Activated CD4-positive, alpha-beta T cell treated with anti-CD3 and anti-CD28 coated beads for 36 hours (primary cell): ENCODE results near the gene ASIC2. TPM values are rescaled to one million over a fixed set of nuclear protein-coding genes. Genes with fewer than 3 reads are reported as not detected.

Experiments
- ATAC-seq: fragments of 200-7000 bp; cut with Tn5 transposase; one replicate; pipeline ENCODE4 v1.10.0; 2021; ENCODE audit warnings: mild to moderate bottlenecking, moderate library complexity
- CTCF ChIA-PET: fragments of 350-600 bp; sonication (Branson Sonifier 250); formaldehyde crosslinking; loops from one replicate; lab custom pipeline; 2021; ENCODE audit warnings: antibody characterized with exemption; lab: Charles Lee
- POLR2A ChIA-PET: fragments of 350-600 bp; sonication (Branson Sonifier 250); formaldehyde crosslinking; loops from one replicate; lab custom pipeline; 2021; ENCODE audit warnings: antibody characterized with exemption, inconsistent platforms; lab: Charles Lee
- DNase-seq: peaks from one replicate; pipeline ENCODE4 v3.0.0-alpha.2; 2020
- H3K27ac Mint-ChIP-seq: one replicate; pipeline ENCODE4 v1.8.0; 2021; ENCODE audit warnings: mixed read lengths
- H3K27me3 Mint-ChIP-seq: one replicate; pipeline ENCODE4 v1.8.0; 2021; ENCODE audit warnings: mixed read lengths
- H3K36me3 Mint-ChIP-seq: one replicate; pipeline ENCODE4 v1.8.0; 2021; ENCODE audit warnings: low read depth, mixed read lengths
- H3K4me1 Mint-ChIP-seq: one replicate; pipeline ENCODE4 v1.8.0; 2021; ENCODE audit warnings: mixed read lengths
- H3K4me3 Mint-ChIP-seq: one replicate; pipeline ENCODE4 v1.8.0; 2021; ENCODE audit warnings: mild to moderate bottlenecking, moderate library complexity, mixed read lengths
- H3K9me3 Mint-ChIP-seq: one replicate; pipeline ENCODE4 v1.8.0; 2021; ENCODE audit warnings: low read depth, mixed read lengths
- intact Hi-C, 2 experiments: fragments of 100-400 bp; cut with DNase I in 1 of 2; cut with micrococcal nuclease in 1 of 2; formaldehyde crosslinking; loops; one replicate each; pipeline versions ENCODE4 v1.14.2 to v1.15.1; 2022 to 2024; cut with DNase I, micrococcal nuclease
- total RNA-seq, 2 experiments: library from RNA; stranded (reverse); gene quantifications; one replicate each; pipeline ENCODE4 v1.2.3, GENCODE V29; 2021

Gene ASIC2
- total RNA-seq, 2 experiments from 2014 or later, result not detected

DNA sequence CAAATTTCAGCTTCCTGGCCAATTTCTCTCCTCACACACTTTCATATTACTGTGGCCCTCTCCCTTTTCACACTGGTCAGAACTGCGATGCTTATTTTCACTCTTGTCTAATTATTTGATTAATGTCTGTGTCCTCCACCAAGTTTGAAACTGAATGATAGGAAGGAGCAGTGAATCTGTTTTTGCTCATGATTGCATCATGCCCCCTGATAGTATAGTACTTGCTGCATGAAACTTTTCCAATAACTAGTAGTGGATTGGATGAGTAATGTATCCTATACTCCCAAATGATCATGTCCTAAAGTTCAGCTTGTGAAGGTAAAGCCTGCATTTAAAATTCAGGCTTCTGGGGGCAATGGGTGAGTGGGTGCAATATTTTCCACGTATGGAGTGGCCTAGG, 121.2 kb downstream of the ASIC2 start:
- ChIA-PET CTCF (no interaction called here), POLR2A (no interaction called here)
- intact Hi-C loops, result no loop called here
- Mint-ChIP-seq H3K27ac (no peak overlapping the region), H3K4me3 (no peak overlapping the region), H3K27me3 (peaks cover 14% of the 10 kb centered on the region), H3K36me3 (no peaks in the 10 kb centered on the region), H3K4me1 (no peaks in the 10 kb centered on the region), H3K9me3 (no peaks in the 10 kb centered on the region)
- no peak for ATAC-seq
- no peak for DNase-seq

DNA sequence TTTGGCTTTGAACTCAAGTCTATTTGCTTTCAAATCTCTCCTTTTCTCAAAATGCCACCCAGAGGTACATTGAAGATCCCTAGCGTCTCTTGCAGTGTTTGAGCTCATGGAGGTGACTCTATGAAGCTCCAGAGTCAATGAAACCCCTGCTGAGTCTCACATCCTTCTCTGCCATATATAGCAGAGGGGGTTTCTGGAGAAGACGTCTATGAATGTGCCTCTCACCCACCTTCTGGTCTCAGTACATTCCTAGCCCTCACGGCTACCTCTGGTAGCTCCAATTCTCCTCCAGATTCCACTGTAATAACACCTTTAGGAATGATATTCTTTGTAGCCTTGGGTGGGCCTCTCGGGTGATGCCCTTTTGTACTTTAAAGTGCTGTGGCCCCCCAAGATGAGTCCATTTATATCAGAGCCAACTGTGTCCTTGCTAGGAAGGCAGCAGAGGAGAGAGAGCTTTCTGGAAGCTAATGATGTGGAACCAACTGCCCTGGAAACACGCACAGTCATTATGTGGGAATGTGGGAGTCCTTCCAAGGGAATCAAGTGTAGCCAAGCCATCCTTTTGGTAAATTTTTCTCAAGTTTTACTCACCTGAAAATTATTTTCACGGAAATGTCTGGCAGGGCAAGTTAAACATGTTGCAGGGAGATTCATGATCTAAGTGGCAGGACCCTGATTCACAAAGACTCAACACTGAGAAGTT, 123.4 kb downstream of the ASIC2 start:
- no peak overlapping the region for H3K4me3 Mint-ChIP-seq
- H3K9me3 Mint-ChIP-seq, result no peaks in the 10 kb centered on the region
- intact Hi-C loops, result no loop called here
- peaks cover 15% of the 10 kb centered on the region for H3K27me3 Mint-ChIP-seq
- ChIA-PET POLR2A (no interaction called here), CTCF (no interaction called here)
- H3K36me3 Mint-ChIP-seq, result no peaks in the 10 kb centered on the region
- ATAC-seq (no peak), DNase-seq (no peak)
- H3K4me1 Mint-ChIP-seq, result no peaks in the 10 kb centered on the region
- H3K27ac Mint-ChIP-seq, result no peak overlapping the region

- H3K9me3 Mint-ChIP-seq, result no peaks in the 10 kb centered on the region
- POLR2A ChIA-PET, result no interaction called here
- no peak for ATAC-seq
- H3K4me1 Mint-ChIP-seq, result no peaks in the 10 kb centered on the region
- no peaks in the 10 kb centered on the region for H3K36me3 Mint-ChIP-seq
- H3K27ac Mint-ChIP-seq, result no peak overlapping the region
- CTCF ChIA-PET, result interaction anchor here (0.7 kb wide), 1 partner anchor 9 kb away, joined by 4 read pairs; no protein-coding TSS in a partner anchor
- intact Hi-C loops, result no loop called here
- no peak overlapping the region for H3K4me3 Mint-ChIP-seq
- peaks cover 17% of the 10 kb centered on the region for H3K27me3 Mint-ChIP-seq
- no peak for DNase-seq
These were observed 125.4 kb downstream of the ASIC2 start for GRCh38 chr17:33167736-33168135.

- POLR2A ChIA-PET, result no interaction called here
- Mint-ChIP-seq H3K36me3 (no peaks in the 10 kb centered on the region), H3K27me3 (peaks cover 17% of the 10 kb centered on the region), H3K9me3 (no peaks in the 10 kb centered on the region), H3K4me3 (no peak overlapping the region), H3K27ac (no peak overlapping the region), H3K4me1 (no peaks in the 10 kb centered on the region)
- DNase-seq (no peak), ATAC-seq (no peak)
- intact Hi-C loops, result no loop called here
- CTCF ChIA-PET, result no interaction called here
These were observed 126.6 kb downstream of the ASIC2 start for GRCh38 chr17:33166472-33166871.

DNA sequence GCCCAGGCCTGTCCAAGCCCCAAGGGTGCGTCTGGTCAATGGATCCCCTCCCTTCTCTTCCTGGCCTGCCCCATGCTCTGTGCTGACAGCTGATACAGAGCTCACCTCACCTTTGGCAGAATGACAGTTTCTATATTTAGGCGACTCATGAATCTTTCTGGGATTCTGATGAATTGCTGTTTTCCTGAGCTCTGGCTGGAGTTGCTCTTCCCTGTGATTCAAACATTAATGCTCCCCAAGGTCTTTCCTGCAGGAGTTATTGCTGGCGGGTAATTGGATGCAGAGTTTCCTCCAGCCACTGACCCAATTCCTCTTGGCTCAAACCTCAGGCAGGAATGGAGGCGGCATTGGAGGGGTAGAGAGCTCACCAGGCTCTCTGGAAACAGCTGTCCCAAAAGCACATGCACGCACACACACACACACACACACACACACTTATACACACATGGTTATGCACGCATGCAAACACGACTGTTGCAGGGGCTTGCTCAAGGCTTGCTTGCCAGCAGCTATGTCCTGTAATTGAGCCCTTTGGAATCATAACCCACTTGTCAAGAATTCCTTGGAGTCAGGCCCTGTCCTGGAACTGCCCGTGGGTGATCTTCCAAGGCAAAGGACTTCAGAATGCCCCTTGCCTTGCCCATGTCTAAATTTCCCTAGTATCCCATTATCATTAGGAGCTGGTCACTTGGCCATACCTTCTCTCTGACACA, 128.8 kb downstream of the ASIC2 start:
- ATAC-seq, result no peak
- Mint-ChIP-seq H3K4me1 (no peaks in the 10 kb centered on the region), H3K27ac (no peak overlapping the region), H3K4me3 (no peak overlapping the region), H3K9me3 (no peaks in the 10 kb centered on the region), H3K36me3 (no peaks in the 10 kb centered on the region), H3K27me3 (peaks cover 19% of the 10 kb centered on the region)
- intact Hi-C loops, result no loop called here
- ChIA-PET POLR2A (no interaction called here), CTCF (no interaction called here)
- DNase-seq, result no peak

DNA sequence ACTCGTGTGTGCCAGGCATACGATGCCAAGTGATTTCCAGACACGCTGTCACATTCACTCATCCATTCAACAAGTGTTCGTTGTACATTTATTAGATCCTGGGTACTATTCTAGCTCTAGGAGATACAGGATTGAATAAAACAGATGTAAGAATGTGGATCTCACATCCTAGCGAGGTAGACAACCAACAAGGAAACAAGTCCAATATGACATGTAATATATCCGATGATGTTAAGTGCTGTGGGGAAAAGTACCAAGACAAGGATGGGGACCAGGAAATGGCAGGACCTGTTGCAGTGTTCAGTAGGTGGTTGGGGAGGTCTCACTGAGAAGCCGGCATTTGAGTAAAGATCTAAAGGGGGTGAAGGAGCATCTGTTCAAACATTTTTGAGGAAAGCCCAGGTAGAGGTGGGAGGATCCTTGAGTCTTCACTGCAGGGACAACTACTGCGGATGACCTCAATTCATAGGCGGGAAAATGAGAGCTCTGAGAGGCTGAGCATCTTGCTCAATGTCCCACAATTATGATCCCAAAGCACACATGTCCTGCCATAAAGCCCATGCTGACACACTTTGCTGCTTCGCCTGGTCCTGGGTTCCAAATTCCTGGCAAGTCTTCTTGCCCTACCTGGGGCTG, 129.4 kb downstream of the ASIC2 start:
- ATAC-seq (no peak), DNase-seq (no peak)
- H3K27ac Mint-ChIP-seq, result no peak overlapping the region
- no peaks in the 10 kb centered on the region for H3K9me3 Mint-ChIP-seq
- CTCF ChIA-PET, result no interaction called here
- no peak overlapping the region for H3K4me3 Mint-ChIP-seq
- H3K36me3 Mint-ChIP-seq, result no peaks in the 10 kb centered on the region
- H3K4me1 Mint-ChIP-seq, result no peaks in the 10 kb centered on the region
- H3K27me3 Mint-ChIP-seq, result peaks cover 19% of the 10 kb centered on the region
- POLR2A ChIA-PET, result no interaction called here
- intact Hi-C loops, result no loop called here

GRCh38 chr17:33154869-33155455, 138.1 kb downstream of the ASIC2 start:
- DNase-seq (no peak), ATAC-seq (no peak)
- intact Hi-C loops, result no loop called here
- CTCF ChIA-PET, result no interaction called here
- Mint-ChIP-seq H3K27ac (no peak overlapping the region), H3K4me1 (no peaks in the 10 kb centered on the region), H3K36me3 (no peaks in the 10 kb centered on the region), H3K27me3 (peaks cover 11% of the 10 kb centered on the region), H3K9me3 (no peaks in the 10 kb centered on the region), H3K4me3 (no peak overlapping the region)
- POLR2A ChIA-PET, result no interaction called here

- Mint-ChIP-seq H3K27me3 (peaks cover 9% of the 10 kb centered on the region), H3K36me3 (no peaks in the 10 kb centered on the region), H3K4me1 (no peaks in the 10 kb centered on the region), H3K4me3 (no peak overlapping the region), H3K9me3 (no peaks in the 10 kb centered on the region), H3K27ac (no peak overlapping the region)
- intact Hi-C loops, result no loop called here
- ATAC-seq, result no peak
- DNase-seq, result no peak
- POLR2A ChIA-PET, result no interaction called here
- CTCF ChIA-PET, result interaction anchor here (0.5 kb wide), 1 partner anchor 609 kb away, joined by 3 read pairs; no protein-coding TSS in a partner anchor
These were observed 140.3 kb downstream of the ASIC2 start for GRCh38 chr17:33152783-33153182.

GRCh38 chr17:33151565-33151964, 141.5 kb downstream of the ASIC2 start:
- Mint-ChIP-seq H3K4me3 (no peak overlapping the region), H3K36me3 (no peaks in the 10 kb centered on the region), H3K4me1 (no peaks in the 10 kb centered on the region), H3K9me3 (no peaks in the 10 kb centered on the region), H3K27me3 (peaks cover 9% of the 10 kb centered on the region), H3K27ac (no peak overlapping the region)
- DNase-seq, result no peak
- intact Hi-C loops, result no loop called here
- no peak for ATAC-seq
- ChIA-PET POLR2A (no interaction called here), CTCF (interaction anchor here (0.7 kb wide), 1 partner anchor 9 kb away, joined by 3 read pairs; no protein-coding TSS in a partner anchor)

DNA sequence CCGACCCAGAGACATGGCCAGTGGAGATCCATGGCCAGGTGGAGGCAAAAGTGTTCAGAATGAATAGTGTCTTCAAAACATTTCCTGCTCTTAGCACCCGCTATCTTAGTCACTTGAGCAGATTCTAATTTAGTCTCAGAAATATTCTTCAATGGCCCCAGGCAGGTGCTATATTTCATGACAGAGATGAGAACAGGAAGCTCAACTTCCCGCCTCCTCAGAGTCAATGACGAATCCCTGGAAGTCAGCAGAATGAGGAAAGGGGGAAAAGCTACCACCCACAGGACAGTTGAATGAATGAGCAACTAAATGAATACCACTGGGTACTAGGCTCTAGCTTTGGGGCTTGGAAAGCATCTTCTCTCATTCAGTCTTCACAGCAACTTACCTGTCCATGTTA, 147.2 kb downstream of the ASIC2 start:
- CTCF ChIA-PET, result interaction anchor here (0.9 kb wide), 1 partner anchor 605 kb away, joined by 3 read pairs; no protein-coding TSS in a partner anchor
- no peaks in the 10 kb centered on the region for H3K9me3 Mint-ChIP-seq
- intact Hi-C loops, result no loop called here

DNA sequence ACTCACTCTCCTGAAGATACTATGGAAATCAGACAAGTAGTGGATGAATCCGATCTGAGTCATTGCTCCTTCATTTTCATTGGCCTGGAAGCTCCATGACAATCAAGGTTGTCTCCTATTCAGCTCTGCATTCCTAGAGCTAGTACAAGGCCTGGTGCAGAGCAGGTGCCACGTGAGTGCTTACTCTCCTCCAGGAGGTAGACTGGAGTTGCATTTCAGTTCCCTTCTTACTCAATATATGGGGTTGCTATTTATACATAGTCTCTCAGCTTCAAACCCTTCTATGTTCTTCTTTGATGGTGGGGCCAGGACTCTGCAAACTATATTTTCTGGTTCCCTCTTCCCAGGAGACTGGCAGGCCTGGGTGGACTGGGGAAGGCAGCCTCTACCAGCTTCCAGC, 148.3 kb downstream of the ASIC2 start:
- Mint-ChIP-seq H3K36me3 (no peaks in the 10 kb centered on the region), H3K4me1 (no peaks in the 10 kb centered on the region), H3K9me3 (no peaks in the 10 kb centered on the region), H3K27me3 (peaks cover 6% of the 10 kb centered on the region), H3K4me3 (no peak overlapping the region), H3K27ac (no peak overlapping the region)
- ChIA-PET CTCF (interaction anchor here (0.7 kb wide), 1 partner anchor 9 kb away, joined by 3 read pairs; no protein-coding TSS in a partner anchor), POLR2A (no interaction called here)
- no peak for DNase-seq
- no peak for ATAC-seq
- intact Hi-C loops, result no loop called here

More for the DNA sequence above, 147.2 kb downstream of the ASIC2 start:
- no peaks in the 10 kb centered on the region for H3K4me1 Mint-ChIP-seq
- H3K36me3 Mint-ChIP-seq, result no peaks in the 10 kb centered on the region
- ATAC-seq, result no peak
- POLR2A ChIA-PET, result no interaction called here
- DNase-seq, result no peak
- H3K4me3 Mint-ChIP-seq, result no peak overlapping the region
- H3K27me3 Mint-ChIP-seq, result peaks cover 6% of the 10 kb centered on the region
- H3K27ac Mint-ChIP-seq, result no peak overlapping the region
